Measurements from ENCODE around the gene EPB41L3. TPM values are rescaled to one million over a fixed set of nuclear protein-coding genes. Genes with fewer than 3 reads are reported as not detected.

The EPB41L3 gene
- total RNA-seq, 2 donors from 2014 or later = 12.6 to 22.5 TPM

DNA sequence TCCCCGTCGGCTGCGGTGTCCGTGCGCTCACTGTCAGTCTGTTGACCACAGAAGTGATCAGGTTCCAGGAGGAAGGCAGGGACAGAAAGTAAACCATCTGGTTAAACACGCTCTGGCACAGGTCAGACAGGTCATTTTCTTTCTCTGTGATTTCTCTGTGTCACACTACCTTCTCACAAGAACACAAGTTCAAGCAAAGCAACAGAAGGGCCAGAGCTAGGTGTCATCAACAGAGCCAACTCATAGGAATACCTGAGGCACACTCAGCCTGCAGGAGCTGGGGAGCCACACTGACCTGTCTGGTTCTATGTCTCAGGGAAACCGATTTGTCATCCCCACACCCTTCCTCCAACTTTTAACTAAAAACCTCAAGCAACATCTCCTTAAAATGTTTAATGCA lies 133.2 kb downstream of the EPB41L3 start:
- H3K4me1 ChIP-seq = no peaks in the 10 kb centered on the region
- no peak overlapping the region for H3K4me3 ChIP-seq
- no peak overlapping the region for H3K27ac ChIP-seq
- no peaks in the 10 kb centered on the region for H3K36me3 ChIP-seq
- H3K27me3 ChIP-seq = no peaks in the 10 kb centered on the region
- DNase-seq (ENCODE audit: low spot score) = no peak
- no peaks in the 10 kb centered on the region for H3K9me3 ChIP-seq
- TF ChIP-seq, protein P1, sequence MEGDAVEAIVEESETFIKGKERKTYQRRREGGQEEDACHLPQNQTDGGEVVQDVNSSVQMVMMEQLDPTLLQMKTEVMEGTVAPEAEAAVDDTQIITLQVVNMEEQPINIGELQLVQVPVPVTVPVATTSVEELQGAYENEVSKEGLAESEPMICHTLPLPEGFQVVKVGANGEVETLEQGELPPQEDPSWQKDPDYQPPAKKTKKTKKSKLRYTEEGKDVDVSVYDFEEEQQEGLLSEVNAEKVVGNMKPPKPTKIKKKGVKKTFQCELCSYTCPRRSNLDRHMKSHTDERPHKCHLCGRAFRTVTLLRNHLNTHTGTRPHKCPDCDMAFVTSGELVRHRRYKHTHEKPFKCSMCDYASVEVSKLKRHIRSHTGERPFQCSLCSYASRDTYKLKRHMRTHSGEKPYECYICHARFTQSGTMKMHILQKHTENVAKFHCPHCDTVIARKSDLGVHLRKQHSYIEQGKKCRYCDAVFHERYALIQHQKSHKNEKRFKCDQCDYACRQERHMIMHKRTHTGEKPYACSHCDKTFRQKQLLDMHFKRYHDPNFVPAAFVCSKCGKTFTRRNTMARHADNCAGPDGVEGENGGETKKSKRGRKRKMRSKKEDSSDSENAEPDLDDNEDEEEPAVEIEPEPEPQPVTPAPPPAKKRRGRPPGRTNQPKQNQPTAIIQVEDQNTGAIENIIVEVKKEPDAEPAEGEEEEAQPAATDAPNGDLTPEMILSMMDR (IDR thresholded peaks at IDR 0.05) = no peak

DNA sequence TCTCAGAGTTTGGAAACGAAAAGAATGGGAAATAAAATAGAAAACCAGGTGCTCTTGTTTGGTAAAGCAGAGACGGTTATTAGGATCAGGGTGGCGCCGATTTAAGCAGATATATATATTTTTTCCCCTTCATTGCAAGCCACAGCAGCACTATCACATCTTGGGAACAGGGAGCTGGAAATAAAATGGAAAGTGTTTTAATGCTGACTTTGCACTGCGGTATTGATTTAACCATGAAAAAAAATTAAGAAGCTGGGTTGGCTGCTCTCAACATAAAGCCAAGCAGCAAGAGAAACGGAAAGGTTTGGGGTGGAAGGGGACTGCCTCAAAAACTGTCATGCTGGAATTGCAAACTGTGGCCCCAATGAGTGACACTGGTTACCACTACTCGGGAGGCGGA lies 145.5 kb downstream of the EPB41L3 start:
- H3K9me3 ChIP-seq = no peaks in the 10 kb centered on the region
- peaks cover 5% of the 10 kb centered on the region for H3K36me3 ChIP-seq
- no peaks in the 10 kb centered on the region for H3K4me1 ChIP-seq

DNA sequence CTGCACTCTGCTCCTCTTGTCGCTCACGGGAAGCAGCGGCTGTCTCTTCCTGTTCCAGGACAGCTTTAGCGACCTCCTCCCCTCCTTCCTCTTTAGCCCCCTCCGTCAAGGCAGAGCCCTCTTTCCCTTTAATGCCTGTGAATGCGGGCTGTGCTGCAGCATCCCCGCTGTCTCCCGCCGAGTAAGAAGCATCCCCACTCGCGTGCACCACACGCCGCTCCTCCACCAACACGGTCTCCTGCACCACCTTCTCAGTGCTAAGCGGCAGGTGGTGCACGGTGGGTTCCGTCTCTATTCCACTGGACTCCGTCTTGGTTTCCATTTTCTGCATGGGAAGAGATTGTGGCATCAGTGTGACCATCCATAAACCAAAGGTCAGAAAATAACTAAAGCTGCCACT lies 146.7 kb downstream of the EPB41L3 start:
- Histone ChIP-seq H3K27me3 (no peaks in the 10 kb centered on the region), H3K4me3 (no peak overlapping the region), H3K9me3 (no peaks in the 10 kb centered on the region), H3K4me1 (no peaks in the 10 kb centered on the region), H3K27ac (no peak overlapping the region), H3K36me3 (peaks cover 5% of the 10 kb centered on the region)
- TF ChIP-seq, protein P1 (IDR thresholded peaks at IDR 0.05) = no peak
- DNase-seq (ENCODE audit: low spot score) = no peak

More for the DNA sequence above, 145.5 kb downstream of the EPB41L3 start:
- H3K27me3 ChIP-seq = no peaks in the 10 kb centered on the region
- no peak for DNase-seq (ENCODE audit: low spot score)
- H3K4me3 ChIP-seq = no peak overlapping the region
- no peak overlapping the region for H3K27ac ChIP-seq
- TF ChIP-seq, protein P1 (IDR thresholded peaks at IDR 0.05) = no peak

DNA sequence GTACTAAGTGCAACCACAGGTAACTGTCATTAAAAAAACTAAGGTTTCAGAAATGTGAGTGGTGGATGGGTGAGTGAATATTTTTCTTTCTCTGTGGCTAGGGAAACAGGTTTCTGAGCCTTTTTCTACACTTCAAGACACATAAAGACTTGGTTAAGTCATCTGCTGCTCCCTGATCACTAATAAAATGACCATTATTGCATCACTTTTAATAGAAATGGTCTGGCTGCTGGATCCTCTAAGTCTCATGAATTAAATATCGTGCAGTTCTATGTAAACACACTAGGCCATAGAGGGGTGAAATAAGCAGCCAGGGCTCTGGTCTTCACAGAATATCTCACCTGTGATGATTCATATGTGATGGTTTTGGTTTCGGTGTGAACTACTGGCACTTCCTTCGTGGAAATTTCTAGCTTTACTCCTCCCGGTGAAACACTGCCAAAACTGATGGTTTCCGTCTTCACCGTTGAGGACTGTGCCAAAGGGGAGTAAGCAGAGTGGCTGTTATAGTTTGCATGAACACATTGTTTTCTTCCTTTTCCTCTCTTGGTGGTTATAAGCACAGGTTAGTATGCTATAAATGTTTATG lies 147.8 kb downstream of the EPB41L3 start:
- no peak overlapping the region for H3K4me3 ChIP-seq
- DNase-seq (ENCODE audit: low spot score) = no peak
- TF ChIP-seq, protein P1 (IDR thresholded peaks at IDR 0.05) = no peak
- no peaks in the 10 kb centered on the region for H3K9me3 ChIP-seq
- no peaks in the 10 kb centered on the region for H3K27me3 ChIP-seq
- H3K27ac ChIP-seq = no peak overlapping the region
- peaks cover 5% of the 10 kb centered on the region for H3K36me3 ChIP-seq
- no peaks in the 10 kb centered on the region for H3K4me1 ChIP-seq

DNA sequence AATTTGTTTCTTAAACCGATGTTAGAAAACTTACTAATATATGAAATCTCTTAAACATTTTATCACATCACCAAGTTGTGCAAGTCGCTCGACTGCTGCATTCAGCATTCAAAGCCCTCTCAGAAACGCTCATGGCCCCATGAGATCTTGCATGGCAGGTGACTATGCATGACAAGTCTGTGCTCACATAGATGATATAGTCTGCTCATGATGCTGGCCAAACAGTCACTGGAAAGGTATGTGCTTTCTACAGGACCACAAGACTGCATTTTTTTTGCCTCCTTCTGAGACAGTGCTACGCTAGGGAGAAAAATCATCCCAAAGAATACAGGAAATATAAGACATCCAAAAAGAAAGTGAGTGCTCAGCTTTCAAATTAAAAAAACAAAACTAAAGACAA lies 150.0 kb downstream of the EPB41L3 start:
- Histone ChIP-seq H3K4me1 (no peaks in the 10 kb centered on the region), H3K27ac (no peak overlapping the region), H3K27me3 (no peaks in the 10 kb centered on the region), H3K4me3 (no peak overlapping the region), H3K9me3 (no peaks in the 10 kb centered on the region), H3K36me3 (peaks cover 5% of the 10 kb centered on the region)
- DNase-seq (ENCODE audit: low spot score) = no peak
- TF ChIP-seq, protein P1 (IDR thresholded peaks at IDR 0.05) = no peak

DNA sequence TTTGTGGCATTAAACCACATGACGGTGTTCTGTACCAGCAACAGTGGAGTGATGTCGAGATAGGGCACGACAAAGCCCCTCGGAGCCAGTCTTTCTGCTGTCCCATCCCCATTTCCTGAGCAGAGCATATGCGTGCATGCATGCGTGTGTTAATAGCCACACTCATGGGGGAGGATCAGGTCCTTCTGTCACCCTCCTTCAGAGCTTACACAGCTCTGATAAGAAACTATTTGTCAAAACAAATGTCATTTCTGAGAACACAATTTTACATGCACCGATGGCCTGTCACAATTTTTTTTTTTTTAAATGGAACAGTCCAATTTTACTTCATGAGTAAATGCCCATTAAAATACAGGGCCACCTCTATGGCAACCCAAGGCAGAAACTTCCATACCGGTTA lies 152.4 kb downstream of the EPB41L3 start:
- H3K27me3 ChIP-seq = no peaks in the 10 kb centered on the region
- no peak for DNase-seq (ENCODE audit: low spot score)
- peaks cover 5% of the 10 kb centered on the region for H3K36me3 ChIP-seq
- no peak overlapping the region for H3K4me3 ChIP-seq
- H3K9me3 ChIP-seq = no peaks in the 10 kb centered on the region
- TF ChIP-seq, protein P1 (IDR thresholded peaks at IDR 0.05) = no peak
- H3K4me1 ChIP-seq = no peaks in the 10 kb centered on the region
- no peak overlapping the region for H3K27ac ChIP-seq
